ENCODE data around the gene SYP. TPM values are rescaled to one million over a fixed set of nuclear protein-coding genes. Genes with fewer than 3 reads are reported as not detected.

SYP gene
- total and polyA plus RNA-seq, 10 of the 15 experiments (the other 5 are each of a cell fraction or from before 2014, with no cell fraction given) = 0.34 to 1.7 (median 0.74) TPM

GRCh38 chrX:49209434-49210251 is 9.7 kb upstream of the SYP start:
- in situ Hi-C loops (cut with MboI) = no loop called here
- intact Hi-C loops (cut with micrococcal nuclease; ENCODE audit: unreplicated experiment) = no loop called here
- Histone ChIP-seq H3K9ac (ENCODE audit: control insufficient read depth, insufficient read depth, low read length) (no peak overlapping the region), H4K20me1 (ENCODE audit: control insufficient read depth, insufficient read depth) (no peaks in the 10 kb centered on the region), H2AFZ (ENCODE audit: control insufficient read depth, low read depth, low read length) (no peak overlapping the region), H3K4me1 (ENCODE audit: control insufficient read depth, insufficient read depth, low read length) (no peaks in the 10 kb centered on the region), H3K36me3 (ENCODE audit: control insufficient read depth in 2 of 2, insufficient read depth in 2 of 2, low read length in 1 of 2) (no peaks in the 10 kb centered on the region), H3K4me2 (ENCODE audit: control insufficient read depth, insufficient read depth) (no peak overlapping the region), H3K27me3 (replicated peaks in 1 of 2; ENCODE audit: control insufficient read depth in 2 of 2, insufficient read depth in 2 of 2, low read length in 1 of 2) (no peaks in the 10 kb centered on the region), H3K9me3 (replicated peaks; ENCODE audit: control insufficient read depth, insufficient read depth, low read length) (no peaks in the 10 kb centered on the region), H3K27ac (ENCODE audit: control insufficient read depth, insufficient read depth) (no peak overlapping the region), H3K79me2 (ENCODE audit: control insufficient read depth, insufficient read depth, low read length) (no peaks in the 10 kb centered on the region), H3K4me3 (no peak overlapping the region)
- ChIA-PET SMC1A (ENCODE audit: uncharacterized antibody, unreplicated experiment) (no interaction called here), CTCF (interaction anchor here (3.5 kb wide), 1 partner anchor 17 kb away, joined by 17 read pairs; no protein-coding TSS in a partner anchor), RAD21 (ENCODE audit: unreplicated experiment) (interaction anchor here (1.1 kb wide), 1 partner anchor 19 kb away, joined by 3 read pairs; no protein-coding TSS in a partner anchor), POLR2A (no interaction called here)
- DNase-seq (ENCODE audit: low read depth, low spot score) (no peak), FAIRE-seq (no peak), ATAC-seq (no peak)
- BruUV-seq (replicated peaks) = no TSS peak
- WGBS (ENCODE audit: insufficient coverage, insufficient replicate concordance, low lambda C conversion rate, missing lambda C conversion rate) = 25% methylated on average over 28 of the region's 28 CpGs
- no peak for TF ChIP-seq IRF4 (IDR thresholded peaks at IDR 0.05; ENCODE audit: low read depth, low read length)
- no peak for TF ChIP-seq PKNOX1 (IDR thresholded peaks at IDR 0.05)
- TF ChIP-seq SMAD5 (IDR thresholded peaks at IDR 0.05; ENCODE audit: low read depth) = no peak
- no peak for TF ChIP-seq SRF (IDR thresholded peaks at IDR 0.05; ENCODE audit: low read depth in 2 of 2, low read length in 2 of 2)
- no peak for TF ChIP-seq MYB (IDR thresholded peaks at IDR 0.05; ENCODE audit: borderline replicate concordance, low read depth, low read length)
- TF ChIP-seq NKRF (conservative IDR thresholded peaks at IDR 0.05) = no peak
- TF ChIP-seq ZNF687 (IDR thresholded peaks at IDR 0.05) = no peak
- no peak for TF ChIP-seq CTCF (IDR thresholded peaks at IDR 0.05 in 2 of 3, conservative IDR thresholded peaks at IDR 0.05 in 1 of 3; ENCODE audit: control insufficient read depth in 2 of 3, extremely low read depth in 1 of 3, insufficient read depth in 1 of 3, low read depth in 3 of 3, low read length in 3 of 3)
- no peak for TF ChIP-seq ATF3 (IDR thresholded peaks at IDR 0.05; ENCODE audit: borderline replicate concordance, extremely low read depth, low read depth, low read length)
- no peak for TF ChIP-seq BCL3 (IDR thresholded peaks at IDR 0.05; ENCODE audit: borderline replicate concordance, insufficient read depth, low read depth, low read length, poor library complexity, severe bottlenecking)

Measured in GM12878 (cell line).